Epidermal melanocyte (primary cell): ENCODE results near the gene AKT3.
A peak's percentile ranks its signal among the peaks of the same experiment; 100 is the strongest.
"Not testable (repeated sequence)": the region's sequence is repeated elsewhere in the genome, so short reads cannot be mapped to it uniquely, and the experiment has no call there.

Experiments
- DNase-seq: peaks from one replicate; pipeline ENCODE4 v3.0.0; 2011; ENCODE audit warnings: low spot score; ENCODE audit not compliant: insufficient read length

AKT3 gene

GRCh38 chr1:243609698-243610097 is 240.3 kb downstream of the AKT3 start:
- DNase-seq: no peak

GRCh38 chr1:243605604-243606003 is 244.4 kb downstream of the AKT3 start:
- DNase-seq: no peak

GRCh38 chr1:243601720-243602119 is 248.3 kb downstream of the AKT3 start:
- DNase-seq: no peak

GRCh38 chr1:243598433-243598832 is 251.6 kb downstream of the AKT3 start:
- DNase-seq: no peak

GRCh38 chr1:243597383-243597782 is 252.7 kb downstream of the AKT3 start:
- no peak for DNase-seq

- DNase-seq: peak; percentile 17
These were observed 253.5 kb downstream of the AKT3 start for GRCh38 chr1:243596431-243597062.

GRCh38 chr1:243595527-243596210 is 254.4 kb downstream of the AKT3 start:
- no peak for DNase-seq

GRCh38 chr1:243594455-243594854 is 255.6 kb downstream of the AKT3 start:
- DNase-seq: no peak

GRCh38 chr1:243589286-243589685 is 260.8 kb downstream of the AKT3 start:
- not testable (repeated sequence) for DNase-seq

GRCh38 chr1:243587823-243588560 is 262.1 kb downstream of the AKT3 start:
- DNase-seq: no peak

GRCh38 chr1:243587285-243587684 is 262.8 kb downstream of the AKT3 start:
- no peak for DNase-seq

GRCh38 chr1:243585982-243586381 is 264.1 kb downstream of the AKT3 start:
- DNase-seq: no peak

GRCh38 chr1:243582326-243582725 is 267.7 kb downstream of the AKT3 start:
- no peak for DNase-seq

GRCh38 chr1:243580984-243581383 is 269.1 kb downstream of the AKT3 start:
- no peak for DNase-seq

- no peak for DNase-seq
These were observed 270.0 kb downstream of the AKT3 start for GRCh38 chr1:243580072-243580471.

GRCh38 chr1:243575070-243575469 is 275.0 kb downstream of the AKT3 start:
- DNase-seq: no peak

GRCh38 chr1:243572940-243573339 is 277.1 kb downstream of the AKT3 start:
- no peak for DNase-seq

- no peak for DNase-seq
These were observed 281.2 kb downstream of the AKT3 start for GRCh38 chr1:243568793-243569192.

GRCh38 chr1:243564814-243565213 is 285.2 kb downstream of the AKT3 start:
- no peak for DNase-seq

- DNase-seq: no peak
These were observed 286.3 kb downstream of the AKT3 start for GRCh38 chr1:243563732-243564131.

- DNase-seq: no peak
These were observed 287.6 kb downstream of the AKT3 start for GRCh38 chr1:243562473-243562872.

GRCh38 chr1:243561588-243562319 is 288.3 kb downstream of the AKT3 start:
- no peak for DNase-seq
